ENCODE measurements around the gene OSBPL1A.
"Not testable (repeated sequence)": the region's sequence is repeated elsewhere in the genome, so short reads cannot be mapped to it uniquely, and the experiment has no call there.

The OSBPL1A gene

DNA sequence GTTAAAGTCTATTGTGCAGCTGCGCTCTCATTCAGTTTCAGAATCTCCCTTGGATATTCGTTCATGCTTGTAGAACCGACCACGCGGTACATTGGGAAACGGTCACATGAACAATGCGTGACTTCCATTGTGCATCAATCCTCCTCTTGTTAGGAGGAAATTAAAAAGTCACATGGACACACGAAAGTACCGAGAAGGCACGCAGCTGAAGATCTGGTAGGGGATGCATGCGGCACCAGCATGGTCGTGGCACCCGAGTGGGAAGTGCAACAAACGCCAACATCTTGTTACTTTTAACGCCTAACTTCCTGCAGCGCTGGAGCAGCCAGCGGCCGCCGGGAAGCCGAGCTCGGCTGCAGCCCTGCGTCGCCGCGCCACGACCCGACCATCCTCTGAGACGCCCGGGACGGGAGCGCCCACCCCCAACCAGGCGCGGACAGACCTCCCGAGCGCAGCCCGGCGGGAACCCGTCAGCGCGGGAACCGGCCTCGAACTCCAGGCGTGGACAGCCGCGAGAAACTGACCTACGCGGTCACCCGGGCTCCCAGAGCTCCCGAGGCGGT is 412 bp downstream of the OSBPL1A start:
- peak; percentile 15 for DNase-seq

DNA sequence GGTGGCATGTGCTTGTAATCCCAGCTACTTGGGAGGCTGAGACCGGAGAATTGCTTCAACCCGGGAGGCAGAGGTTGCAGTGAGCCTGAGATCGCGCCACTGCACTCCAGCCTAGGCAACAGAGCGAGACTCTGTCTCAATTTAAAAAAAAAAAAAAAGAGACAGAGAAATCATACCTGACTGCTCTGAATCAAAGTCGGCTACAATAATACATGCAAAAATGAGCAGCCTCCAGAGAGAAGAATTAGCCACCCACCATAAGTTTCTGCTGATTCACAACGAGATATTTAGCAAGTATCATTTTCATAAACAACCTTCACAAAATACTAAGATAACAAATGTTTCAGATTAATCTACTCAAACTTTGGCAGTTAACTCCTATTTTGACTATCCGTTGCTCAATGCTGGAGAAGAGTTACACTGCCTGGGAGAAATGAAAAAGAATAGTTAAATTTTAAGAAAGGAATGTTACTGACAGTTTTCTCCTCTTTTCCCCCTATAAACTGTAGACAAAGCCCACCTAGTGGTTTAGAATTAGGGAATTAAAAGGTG is 1.5 kb downstream of the OSBPL1A start:
- DNase-seq, result no peak

DNA sequence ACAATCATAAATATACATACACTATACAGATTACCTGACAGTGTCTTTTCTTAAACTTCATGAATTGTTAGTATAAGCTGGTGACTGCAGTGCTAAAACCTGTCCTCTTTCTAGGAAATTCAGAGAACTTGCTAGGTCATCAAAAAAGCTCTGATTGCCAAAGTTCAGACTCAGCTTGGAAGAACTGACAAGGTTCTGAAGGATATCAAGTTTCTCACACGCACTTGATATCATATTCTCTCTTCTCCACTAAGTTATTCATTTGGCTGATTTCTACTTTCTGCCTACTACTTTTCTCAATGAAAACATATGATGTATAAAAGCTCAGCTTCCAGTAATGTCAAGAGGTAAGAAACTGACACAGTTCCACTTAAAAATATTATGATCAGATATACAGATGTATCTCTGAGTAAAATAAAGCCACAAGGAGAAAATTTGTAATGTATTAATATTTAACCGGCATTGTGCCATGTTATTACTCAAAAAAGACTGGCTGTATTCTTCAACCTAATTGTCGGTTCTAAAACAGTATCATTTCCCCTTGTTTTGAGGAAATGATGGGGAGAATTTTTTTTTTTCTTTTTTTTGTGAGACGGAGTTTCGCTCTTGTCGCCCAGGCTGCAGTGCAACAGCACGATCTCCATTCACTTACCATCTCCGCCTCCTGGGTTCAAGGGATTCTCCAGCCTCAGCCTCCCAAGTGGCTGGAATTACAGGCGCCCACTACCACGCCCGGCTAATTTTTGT is 2.4 kb downstream of the OSBPL1A start:
- no peak for DNase-seq

DNA sequence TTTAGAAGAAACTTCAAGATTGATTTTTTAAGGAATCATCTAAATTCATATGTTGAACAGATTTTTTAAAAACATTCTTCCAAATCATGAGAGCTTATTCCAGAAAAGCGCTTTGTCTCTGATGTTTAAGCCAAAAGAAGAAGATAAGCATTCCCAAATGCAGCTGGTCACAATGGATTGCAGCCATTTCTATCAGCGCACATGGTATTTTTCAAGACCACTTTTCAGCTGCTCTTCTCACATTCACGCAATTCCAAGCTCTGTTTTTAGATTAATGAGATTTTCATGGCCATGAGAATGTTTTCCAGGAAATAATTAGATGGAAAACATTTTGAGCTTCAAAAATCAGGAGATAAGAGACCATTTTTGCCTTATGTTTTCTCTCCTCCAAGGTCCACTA is 8.7 kb downstream of the OSBPL1A start:
- DNase-seq, result no peak

DNA sequence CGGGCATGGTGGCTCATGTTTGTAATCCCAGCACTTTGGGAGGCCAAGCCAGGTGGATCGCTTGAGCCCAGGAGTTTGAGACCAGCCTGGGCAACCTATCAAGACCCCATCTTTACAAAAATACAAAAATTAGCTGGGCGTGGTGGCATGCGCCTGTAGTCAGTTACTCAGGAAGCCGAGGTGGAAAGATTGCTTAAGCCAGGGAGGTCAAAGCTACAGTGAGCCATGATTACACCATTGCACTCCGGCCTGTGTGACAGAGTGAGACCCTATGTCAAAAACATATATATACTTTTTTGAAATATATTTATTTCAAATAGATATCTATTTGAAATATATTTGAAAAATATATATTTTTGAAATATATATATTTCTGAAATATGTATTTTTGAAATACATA is 10.9 kb downstream of the OSBPL1A start:
- no peak for DNase-seq

DNA sequence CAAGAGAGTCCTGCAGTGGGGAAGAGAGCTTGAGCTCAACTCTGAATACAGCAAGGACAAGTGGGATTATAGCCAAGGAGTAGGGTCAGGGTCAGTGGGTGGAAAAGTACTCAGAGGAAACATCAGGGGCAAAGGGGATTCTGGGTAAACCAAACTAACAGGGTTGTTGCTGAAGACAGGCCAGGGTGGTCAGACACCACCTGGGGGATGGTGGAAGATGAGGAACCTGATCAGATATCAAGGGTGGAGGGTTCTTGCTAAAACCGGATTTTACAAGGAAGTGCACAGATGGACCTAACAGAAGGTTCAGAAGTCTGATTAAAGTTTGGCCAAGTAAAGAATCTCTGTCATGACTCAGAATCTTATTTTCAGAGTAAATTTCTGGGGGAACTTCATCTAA is 16.5 kb downstream of the OSBPL1A start:
- no peak for DNase-seq

DNA sequence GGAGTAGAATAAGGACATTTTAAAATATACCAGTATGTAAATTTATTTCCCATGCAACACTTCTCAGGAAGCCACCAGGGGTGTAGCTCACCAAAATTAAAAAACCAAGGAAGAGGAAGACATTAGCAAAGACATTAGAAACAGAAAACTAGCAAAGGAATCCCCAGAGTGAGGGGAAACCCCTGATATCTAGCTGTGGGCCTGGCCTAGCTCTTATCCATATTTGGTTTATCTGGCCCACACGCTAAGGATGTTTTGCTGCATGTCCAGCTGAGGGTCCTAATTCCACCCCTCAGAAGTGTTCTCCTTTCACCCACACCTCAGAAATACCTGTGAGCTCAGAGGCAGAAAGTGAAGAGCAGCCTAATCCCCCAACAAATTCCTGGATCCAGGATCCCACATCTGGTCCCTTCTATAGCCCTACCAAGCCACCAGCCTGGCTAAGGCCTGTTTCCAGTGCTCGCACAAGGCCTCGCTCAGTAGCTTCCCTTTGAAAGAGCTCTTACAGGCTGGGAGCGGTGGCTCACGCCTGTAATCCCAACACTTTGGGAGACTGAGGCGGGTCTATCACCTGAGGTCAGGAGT is 17.4 kb downstream of the OSBPL1A start:
- DNase-seq, result no peak

DNA sequence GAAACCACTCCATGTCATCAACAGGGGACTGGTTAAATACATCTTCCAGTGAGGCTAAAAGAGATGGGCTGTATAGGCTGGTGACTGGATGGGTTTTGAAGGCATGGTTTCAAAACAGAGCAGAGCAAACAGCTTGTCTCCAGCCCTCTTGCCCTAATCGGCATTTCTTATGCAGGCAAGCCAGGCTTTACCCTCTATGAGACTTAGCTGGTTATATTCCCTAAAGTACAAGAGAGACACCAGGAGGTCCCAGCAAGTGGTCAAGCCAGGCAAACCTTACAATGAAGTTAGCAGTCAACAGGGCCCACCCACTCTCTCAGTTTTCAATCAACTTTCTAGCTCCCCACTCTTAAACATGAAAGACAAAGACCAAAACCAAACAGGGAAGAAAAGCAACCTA is 19.0 kb downstream of the OSBPL1A start:
- no peak for DNase-seq

DNA sequence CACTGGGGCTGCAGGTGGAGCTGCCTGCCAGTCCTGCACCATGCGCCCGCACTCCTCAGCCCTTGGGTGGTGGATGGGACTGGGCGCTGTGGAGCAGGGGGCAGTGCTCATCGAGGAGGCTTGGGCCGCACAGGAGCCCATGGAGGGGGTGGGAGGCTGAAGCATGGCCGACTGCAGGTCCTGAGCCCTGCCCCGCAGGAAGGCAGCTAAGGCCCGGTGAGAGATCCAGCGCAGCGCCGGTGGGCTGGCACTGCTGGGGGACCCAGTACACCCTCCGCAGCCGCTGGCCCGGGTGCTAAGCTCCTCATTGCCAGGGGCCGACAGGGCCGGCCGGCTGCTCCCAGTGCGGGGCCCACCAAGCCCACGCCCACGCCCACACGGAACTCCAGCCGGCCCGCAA is 21.1 kb downstream of the OSBPL1A start:
- not testable (repeated sequence) for DNase-seq

DNA sequence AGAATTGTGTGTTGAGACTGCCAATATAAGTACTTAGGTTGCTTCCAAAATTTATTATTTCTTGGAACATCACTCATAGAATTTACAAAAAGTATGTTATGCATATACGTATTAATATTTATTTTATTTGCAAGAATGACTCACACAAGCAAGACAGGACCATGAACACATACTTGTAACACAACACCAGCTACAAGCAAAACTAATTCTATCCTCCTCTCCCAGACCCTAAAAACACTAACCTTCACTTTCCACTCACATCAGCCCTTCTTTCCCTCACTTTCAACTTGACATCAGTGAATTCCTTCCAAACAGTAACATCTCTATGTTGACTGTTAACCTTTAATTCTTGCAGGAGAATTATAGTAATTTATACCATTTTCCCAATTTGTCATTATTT is 24.3 kb downstream of the OSBPL1A start:
- no peak for DNase-seq

DNA sequence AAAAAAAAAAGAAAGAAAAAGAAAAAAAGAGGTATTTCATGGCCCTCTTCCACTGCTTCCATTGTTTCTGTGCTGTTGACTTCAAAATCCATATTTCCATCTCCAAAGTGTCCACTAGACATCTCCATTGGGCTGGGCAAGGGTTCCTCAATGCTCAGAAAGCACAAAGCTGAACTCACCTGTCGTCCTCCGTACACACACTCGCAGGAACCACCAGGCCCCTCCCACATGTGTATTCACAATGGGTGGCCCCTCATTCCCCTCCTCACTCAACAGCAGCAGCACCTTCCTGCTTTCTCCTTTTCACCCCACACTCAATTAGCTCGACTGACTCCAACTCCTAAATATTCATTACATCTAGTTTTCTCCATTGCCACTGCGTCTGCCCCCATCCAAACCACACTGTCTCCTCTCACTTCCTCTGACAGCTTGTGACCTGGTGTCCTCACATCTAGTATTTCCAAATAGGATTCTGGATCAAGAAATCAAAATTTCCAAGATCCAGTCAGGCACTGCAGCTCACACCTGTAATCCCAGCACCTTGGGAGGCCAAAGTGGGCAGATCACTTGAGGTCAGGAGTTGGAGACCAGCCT is 25.2 kb downstream of the OSBPL1A start:
- no peak for DNase-seq

DNA sequence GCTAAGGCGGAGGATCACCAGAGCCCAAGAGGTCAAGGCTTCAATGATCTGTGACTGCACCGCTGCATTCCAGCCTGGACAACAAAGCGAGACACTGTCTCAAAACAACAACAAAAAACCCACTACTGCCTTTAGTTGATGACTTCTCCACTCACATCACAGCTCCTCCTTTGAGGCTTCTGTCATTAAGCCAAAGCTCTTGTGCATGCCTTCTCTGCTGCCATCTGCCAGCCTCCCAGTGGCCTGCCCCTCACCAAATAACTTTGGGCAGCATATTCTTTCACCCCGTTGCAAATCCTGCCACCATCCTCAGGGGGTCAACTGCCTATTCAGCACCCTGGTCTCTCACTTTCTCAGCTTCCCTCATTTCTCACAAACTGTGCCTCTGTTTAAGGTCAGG is 27.5 kb downstream of the OSBPL1A start:
- no peak for DNase-seq

DNA sequence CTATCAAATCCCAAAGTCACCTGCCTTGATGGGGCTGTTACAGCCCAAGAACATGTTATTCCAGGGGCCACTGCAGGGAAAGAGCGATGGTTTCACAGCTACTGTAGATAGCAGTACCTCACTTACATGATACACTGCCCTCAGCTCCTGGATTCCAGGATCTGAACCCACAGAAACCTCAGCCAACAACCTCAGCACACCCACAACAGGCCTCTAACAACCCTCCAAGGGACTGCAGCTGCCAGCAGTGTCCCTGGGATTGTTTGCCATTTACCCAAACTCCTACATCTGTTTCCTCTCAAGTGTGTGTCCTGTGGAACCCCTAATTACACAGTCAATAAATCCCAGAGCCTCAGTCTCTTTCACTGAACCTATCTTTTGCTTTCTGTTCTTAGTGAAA is 28.2 kb downstream of the OSBPL1A start:
- no peak for DNase-seq

DNA sequence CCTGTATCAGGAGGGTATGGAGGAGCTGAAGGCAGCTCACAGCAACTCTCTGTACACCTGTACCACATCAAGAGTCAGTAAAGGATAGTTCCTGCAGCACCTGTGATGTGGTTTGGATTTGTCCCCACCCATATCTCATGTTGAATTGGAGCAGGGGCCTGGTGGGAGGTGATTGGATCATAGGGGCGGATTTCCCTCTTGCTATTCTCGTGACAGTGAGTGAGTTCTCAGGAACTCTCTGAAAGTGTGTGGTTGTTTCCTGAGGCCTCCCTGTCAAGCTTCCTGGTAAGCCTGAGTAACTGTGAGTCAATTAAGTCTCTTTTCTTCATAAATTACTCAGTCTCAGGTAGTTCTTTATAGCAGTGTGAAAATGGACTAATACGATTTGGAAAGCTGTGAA is 28.9 kb downstream of the OSBPL1A start:
- no peak for DNase-seq

DNA sequence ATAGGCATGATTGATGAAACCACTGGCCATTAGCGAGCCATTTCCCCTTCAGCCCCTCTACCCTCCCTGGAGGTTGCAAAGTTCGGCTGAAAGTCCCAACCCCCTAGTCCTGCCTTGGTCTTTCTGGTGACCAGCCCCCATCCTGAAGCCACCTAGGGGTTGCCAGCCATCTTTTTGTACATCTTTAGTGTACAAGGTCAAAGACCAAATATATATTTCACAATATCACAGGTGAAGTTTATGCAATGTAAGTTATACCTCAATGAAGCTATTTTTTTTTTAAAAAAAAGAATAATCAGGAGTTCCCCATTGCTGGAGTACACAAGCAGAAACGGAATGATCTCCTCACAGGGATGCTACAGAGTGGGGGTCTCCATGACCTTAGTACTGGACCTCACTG is 31.3 kb downstream of the OSBPL1A start:
- DNase-seq, result no peak

DNA sequence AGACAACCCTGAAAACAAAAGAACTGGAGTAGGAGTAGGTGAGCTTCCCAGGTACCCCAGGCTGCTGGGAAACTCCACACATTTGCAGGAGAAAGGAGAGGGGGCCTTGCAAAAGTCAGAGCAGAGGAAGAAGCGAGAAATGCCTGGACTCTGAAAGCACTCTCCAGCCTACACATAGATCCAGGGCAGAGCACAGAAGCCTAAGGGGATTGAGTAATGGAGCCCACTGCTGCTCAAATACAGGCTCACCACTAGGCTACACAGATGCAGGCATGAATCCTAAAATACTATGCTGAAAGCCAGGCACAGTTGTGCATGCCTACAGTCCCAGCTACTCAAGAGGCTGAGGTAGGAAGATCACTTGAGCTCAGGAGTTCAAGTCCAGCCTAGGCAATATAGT is 33.4 kb downstream of the OSBPL1A start:
- DNase-seq, result no peak

DNA sequence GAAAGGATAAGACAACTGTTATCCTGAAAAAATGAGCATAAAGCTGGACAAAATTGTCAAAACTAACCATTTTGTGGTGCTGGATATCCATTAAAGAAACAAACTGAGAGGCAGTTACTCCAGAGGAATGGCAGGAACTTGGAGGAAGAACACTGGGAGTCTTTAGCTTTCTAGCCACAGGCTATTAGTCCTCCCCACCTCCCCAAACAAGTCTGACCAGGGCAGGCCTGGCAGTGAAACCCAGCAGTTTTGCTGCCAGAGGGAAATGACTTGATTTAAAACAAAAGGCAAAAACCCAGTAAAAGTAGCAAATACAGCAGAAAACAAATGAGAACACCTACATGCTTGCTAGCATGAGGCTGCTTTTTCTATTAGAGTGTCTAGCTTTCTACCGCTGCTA is 34.9 kb downstream of the OSBPL1A start:
- no peak for DNase-seq

DNA sequence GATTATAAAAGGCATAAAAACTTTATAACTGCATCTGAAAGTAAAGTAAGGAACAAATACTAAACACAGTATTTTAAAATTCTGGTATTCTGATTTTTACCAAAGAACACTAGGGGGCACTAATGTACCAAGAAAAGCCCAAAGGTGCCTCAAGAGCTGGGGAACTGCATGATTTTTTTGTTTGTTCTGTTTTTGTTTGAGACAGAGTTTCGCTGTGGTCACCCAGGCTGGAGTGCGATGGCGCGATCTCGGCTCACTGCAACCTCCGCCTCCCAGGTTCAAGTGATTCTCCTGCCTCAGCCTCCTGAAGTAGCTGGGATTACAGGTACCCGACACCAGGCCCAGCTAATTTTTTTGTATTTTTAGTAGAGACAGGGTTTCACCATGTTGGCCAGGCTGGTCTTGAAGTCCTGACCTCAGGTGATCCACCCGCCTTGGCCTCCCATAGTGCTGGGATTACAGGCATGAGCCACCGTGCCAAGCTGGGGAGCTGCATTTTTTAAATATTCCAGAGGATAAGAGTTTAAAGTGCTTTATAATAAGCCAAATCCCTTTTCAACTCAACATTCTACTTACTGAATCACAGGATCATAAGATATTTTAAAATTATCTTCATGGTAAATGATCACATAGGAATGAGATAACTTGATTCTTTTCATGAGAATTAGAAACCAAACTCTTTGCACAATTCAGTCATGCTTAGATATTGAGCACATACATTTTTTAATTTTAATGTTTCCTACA is 37.7 kb downstream of the OSBPL1A start:
- DNase-seq, result not testable (repeated sequence)

DNA sequence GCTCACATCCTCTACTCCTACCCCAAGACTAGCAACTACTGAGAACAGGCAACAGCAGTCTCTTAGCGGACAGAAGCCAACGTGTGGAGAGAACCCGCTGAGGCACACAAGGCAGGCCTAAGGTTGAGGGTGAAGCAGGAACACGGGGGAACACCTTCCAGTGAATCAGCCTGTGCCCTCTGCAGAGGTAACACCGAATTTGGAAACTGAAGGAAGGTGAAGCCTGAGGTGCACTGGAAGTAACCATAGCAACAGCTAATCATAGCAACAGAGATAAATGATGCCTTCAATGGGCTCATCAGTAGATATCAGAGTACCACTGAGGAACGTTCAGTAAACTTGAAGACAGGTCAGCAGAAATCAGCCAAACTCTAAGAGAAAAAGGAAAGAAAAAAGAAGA is 43.3 kb downstream of the OSBPL1A start:
- no peak for DNase-seq

DNA sequence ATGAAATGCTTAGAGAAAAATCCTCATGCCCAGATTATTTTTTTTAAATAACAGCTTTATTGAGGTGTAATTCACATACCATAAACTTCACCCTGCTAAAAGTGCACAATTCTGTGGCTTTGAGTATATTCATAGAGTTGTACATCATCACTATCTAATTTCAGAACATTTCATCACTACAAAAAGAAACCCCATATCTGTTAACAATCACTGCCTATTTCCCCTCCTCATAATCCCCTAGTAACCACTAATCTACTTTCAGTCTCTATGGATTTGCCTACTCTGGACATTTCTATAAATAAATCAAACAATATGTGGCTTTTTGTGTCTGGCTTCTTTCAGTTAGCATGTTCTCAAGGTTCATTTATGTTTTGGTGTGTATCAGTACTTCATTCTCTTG is 51.4 kb downstream of the OSBPL1A start:
- no peak for DNase-seq

DNA sequence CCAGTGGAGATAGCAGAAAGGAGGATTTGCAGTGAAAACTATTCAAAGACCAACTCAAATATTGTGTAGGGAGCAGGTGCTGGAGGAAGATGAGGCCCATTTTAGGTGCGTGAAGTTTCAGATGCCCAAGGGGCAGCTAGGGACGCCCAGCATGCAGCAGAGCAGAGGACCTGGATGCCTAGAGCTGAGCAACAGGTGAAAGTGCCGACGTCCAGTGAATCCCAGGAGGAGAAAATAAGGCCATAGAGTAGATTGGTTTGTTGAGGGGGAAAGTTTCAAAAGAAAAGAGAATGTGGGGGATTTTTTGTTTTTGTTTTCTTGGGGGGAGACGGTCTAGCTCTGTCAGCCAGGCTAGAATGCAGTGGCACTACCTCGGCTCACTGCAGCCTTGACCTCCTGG is 53.1 kb downstream of the OSBPL1A start:
- DNase-seq, result no peak

DNA sequence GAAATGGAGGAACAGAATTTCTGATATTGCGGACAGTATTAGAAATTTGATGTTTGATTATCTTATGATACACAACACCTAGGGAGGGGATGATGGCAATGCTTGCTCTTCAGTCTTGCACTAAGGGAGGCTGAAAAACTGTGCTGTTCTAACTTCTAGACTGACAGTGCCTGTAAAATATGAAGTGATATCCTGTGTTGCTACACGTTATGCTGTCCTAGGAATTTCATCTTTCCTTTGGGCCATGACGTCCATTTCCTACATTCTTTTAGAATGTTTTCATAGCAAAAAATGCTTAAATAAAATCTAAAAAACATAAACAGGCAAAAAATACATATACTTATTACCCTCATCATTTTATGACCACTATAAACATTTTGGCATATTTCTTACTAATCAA is 55.3 kb downstream of the OSBPL1A start:
- no peak for DNase-seq

DNA sequence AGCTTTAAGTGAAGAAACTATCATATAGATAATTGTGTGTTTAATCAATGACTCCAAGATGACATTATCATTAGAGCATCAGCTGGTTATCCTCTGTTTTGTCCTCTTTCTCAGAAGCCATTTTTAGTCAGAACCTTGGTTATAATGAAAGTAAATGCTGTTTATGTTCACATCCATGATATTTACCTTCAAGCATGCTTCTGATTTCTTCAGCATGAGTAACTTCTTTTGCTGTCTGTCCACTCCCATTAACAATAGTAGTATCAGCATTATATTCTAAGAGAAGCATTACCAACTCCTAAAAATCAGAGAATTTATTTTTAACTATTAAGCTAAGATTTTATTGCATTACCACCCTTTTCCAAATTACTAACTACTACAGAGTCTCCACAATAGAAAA is 56.3 kb downstream of the OSBPL1A start:
- no peak for DNase-seq
